Thoracic aorta (tissue), 2 donors: ENCODE measurements around the gene ZSWIM4. TPM values are rescaled to one million over a fixed set of nuclear protein-coding genes. Genes with fewer than 3 reads are reported as not detected.
"Not testable (repeated sequence)": the region's sequence is repeated elsewhere in the genome, so short reads cannot be mapped to it uniquely, and the experiment has no call there.

Source experiments
- ATAC-seq: fragments of 150-250 bp; one replicate; pipeline ENCODE4 v1.8.0; 2017; ENCODE audit warnings: low read depth; ENCODE audit not compliant: insufficient number of reproducible peaks, low FRiP score
- DNase-seq: peaks from one replicate; pipeline ENCODE4 v3.0.0-alpha.2; 2020; ENCODE audit warnings: low spot score
- H3K27ac ChIP-seq, 2 donors: fragments of 200-600 bp; sonication (generic); 1 replicate in 1 of 2; 2 replicates in 1 of 2; pipeline ENCODE4 v1.5.1; 2016; ENCODE audit warnings: mild to moderate bottlenecking in 2 of 2, moderate library complexity in 2 of 2
- H3K27me3 ChIP-seq: fragments of 200-600 bp; sonication (generic); replicated peaks from 2 replicates; pipeline ENCODE4 v1.6.0; 2016; ENCODE audit warnings: mild to moderate bottlenecking; ENCODE audit not compliant: insufficient read depth
- H3K36me3 ChIP-seq: fragments of 200-600 bp; sonication (generic); one replicate; pipeline ENCODE4 v1.5.1; 2016
- H3K4me1 ChIP-seq, 2 donors: fragments of 200-600 bp; sonication (generic); 1 replicate in 1 of 2; 2 replicates in 1 of 2; pipeline versions ENCODE4 v1.5.1 to v1.6.0; 2016; ENCODE audit warnings: low read depth in 2 of 2, mild to moderate bottlenecking in 1 of 2; ENCODE audit not compliant: control insufficient read depth in 1 of 2
- H3K4me3 ChIP-seq: fragments of 200-600 bp; sonication (generic); 2 replicates; pipeline ENCODE4 v1.5.1; 2016; ENCODE audit warnings: mild to moderate bottlenecking
- H3K9me3 ChIP-seq: fragments of 200-600 bp; sonication (generic); 2 replicates; pipeline ENCODE4 v1.5.1; 2016
- total RNA-seq, 2 donors: library from RNA; depleted of rRNA; stranded (reverse); fragments of >200 nt; gene quantifications; one replicate each; pipeline versions ENCODE4 v1.1.0 to v1.2.3, GENCODE V29; 2016
- TF ChIP-seq, protein P1 (sequence below): fragments of 200-600 bp; sonication (generic); IDR thresholded peaks from one replicate; pipeline ENCODE4 v1.5.1; 2019; ENCODE audit warnings: antibody characterized with exemption

Gene ZSWIM4
- 10 to 100 TPM in 1 of 2 donors, 1 to 10 TPM in 1; 9.5 to 11.8 TPM for total RNA-seq

DNA sequence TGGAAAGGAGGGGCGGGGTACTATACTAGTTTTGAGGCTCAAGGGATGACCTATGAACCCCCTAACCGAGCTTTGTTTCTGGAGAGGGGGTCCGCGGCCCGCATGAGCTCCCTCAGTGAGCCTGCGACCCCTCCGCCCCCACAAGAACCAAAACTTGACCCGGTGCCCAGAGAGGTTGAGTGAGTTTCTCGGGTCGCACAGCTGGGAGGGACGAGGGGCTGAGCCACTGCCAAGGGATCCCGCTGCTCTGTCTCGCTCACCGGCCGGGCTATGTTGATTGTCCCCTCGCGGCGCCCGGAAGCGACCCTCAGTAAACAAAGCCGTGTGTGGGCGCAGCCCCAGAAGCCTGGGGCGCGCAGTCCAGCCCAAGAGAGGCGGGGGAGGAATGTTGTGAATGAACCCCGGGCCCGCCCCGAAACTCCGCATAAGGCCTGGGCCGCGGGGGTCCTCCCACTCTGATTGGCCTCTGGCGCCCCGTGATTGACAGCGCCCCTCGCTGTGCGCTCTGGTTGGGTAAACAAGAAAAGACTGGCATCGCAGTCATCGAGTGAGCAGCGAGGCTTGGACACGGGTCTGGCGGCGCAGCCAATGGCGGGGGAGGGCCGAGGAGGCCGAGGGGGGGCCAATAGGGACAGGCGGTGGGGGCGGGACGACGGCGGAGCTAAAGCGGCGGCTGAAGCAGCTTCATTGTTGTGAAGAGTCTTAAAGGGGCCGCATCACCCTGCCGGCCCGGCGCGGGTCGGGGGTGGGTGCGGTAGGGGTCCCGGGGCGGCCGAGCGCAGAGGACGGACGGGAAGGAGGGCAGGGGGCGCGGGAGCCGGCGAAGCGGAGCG, at the start of gene ZSWIM4:
Gene ZSWIM4 (plus strand): TSS at position 687 of the 833 bp plus-strand sequence. CDS start 206 bp downstream, outside the sequence.
- TF ChIP-seq, protein P1, sequence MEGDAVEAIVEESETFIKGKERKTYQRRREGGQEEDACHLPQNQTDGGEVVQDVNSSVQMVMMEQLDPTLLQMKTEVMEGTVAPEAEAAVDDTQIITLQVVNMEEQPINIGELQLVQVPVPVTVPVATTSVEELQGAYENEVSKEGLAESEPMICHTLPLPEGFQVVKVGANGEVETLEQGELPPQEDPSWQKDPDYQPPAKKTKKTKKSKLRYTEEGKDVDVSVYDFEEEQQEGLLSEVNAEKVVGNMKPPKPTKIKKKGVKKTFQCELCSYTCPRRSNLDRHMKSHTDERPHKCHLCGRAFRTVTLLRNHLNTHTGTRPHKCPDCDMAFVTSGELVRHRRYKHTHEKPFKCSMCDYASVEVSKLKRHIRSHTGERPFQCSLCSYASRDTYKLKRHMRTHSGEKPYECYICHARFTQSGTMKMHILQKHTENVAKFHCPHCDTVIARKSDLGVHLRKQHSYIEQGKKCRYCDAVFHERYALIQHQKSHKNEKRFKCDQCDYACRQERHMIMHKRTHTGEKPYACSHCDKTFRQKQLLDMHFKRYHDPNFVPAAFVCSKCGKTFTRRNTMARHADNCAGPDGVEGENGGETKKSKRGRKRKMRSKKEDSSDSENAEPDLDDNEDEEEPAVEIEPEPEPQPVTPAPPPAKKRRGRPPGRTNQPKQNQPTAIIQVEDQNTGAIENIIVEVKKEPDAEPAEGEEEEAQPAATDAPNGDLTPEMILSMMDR, result no peak
- DNase-seq, result peak; percentile 98
- no peaks in the 10 kb centered on the region for H3K27me3 ChIP-seq
- no peaks in the 10 kb centered on the region for H3K36me3 ChIP-seq
- H3K9me3 ChIP-seq, result no peaks in the 10 kb centered on the region
- peak within 1 kb of the TSS; percentile 99 for H3K4me3 ChIP-seq
- peak; percentile 87 for ATAC-seq
- peaks cover 16 to 38% of the 10 kb centered on the region in 2 donors for H3K4me1 ChIP-seq
- H3K27ac ChIP-seq, result peak within 1 kb of the TSS; percentile 91 to 100

DNA sequence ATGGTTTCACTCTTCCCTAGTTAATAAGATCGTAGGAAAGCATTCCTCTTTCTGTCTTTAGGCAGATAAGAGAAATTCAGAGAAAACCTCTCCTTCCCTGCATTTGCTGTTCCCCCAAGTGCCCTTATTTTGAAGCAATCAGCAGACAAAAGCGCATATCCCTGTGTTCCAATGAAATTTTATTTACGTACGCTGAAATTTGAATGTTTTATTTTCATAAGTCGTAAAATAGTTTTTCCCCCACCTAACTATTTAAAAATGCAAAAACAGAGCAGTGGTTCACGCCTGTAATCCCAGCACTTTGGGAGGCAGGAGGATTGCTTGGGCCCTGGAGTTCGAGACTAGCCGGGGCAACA, 48.2 kb upstream of the ZSWIM4 start:
- H3K4me3 ChIP-seq, result peak overlapping the region; percentile 90
- H3K27me3 ChIP-seq, result no peaks in the 10 kb centered on the region
- ATAC-seq (no peak), DNase-seq (no peak)
- H3K36me3 ChIP-seq, result peaks cover under 1% of the 10 kb centered on the region
- no peaks in the 10 kb centered on the region for H3K9me3 ChIP-seq
- H3K27ac ChIP-seq, result peak overlapping the region; percentile 13 to 89
- H3K4me1 ChIP-seq, result peaks cover 5 to 12% of the 10 kb centered on the region in 2 donors
- TF ChIP-seq, protein P1, result no peak

DNA sequence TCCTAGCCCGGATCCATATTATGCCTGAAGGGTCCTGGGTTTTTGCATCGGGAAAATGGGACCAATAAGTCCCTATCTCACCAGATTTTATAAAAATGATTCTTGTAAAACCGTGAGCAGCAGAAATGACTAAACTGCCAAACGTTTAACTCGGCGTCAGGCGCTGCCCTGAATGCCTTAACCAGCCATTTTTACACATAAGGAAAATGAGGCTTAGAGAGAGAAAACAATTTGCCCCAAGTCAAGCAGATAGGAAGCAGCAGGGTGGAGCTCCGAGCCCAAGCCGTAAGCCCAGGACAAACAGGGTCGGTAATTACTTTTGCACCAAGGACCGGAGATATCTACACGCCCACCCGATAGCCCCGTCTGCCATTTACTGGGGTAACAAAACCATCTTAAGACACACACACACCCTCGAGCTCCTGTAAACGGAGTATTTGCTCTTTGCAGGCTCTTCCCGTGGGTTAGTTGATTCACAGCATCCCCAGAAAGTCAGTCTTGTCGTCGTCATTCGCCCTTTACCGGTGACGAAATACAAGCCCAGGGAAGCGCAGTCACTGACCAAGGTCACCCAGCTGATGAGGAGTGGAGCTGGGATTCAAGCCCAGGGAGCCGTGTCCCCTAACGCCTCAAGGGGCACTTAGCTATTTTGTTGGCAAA, 46.9 kb upstream of the ZSWIM4 start:
- DNase-seq, result no peak
- TF ChIP-seq, protein P1, result no peak
- H3K4me3 ChIP-seq, result peak overlapping the region; percentile 90
- peaks cover 5 to 12% of the 10 kb centered on the region in 2 donors for H3K4me1 ChIP-seq
- peak overlapping the region; percentile 66 to 89 for H3K27ac ChIP-seq
- ATAC-seq, result no peak
- H3K27me3 ChIP-seq, result no peaks in the 10 kb centered on the region
- H3K9me3 ChIP-seq, result no peaks in the 10 kb centered on the region
- H3K36me3 ChIP-seq, result peaks cover 11% of the 10 kb centered on the region

DNA sequence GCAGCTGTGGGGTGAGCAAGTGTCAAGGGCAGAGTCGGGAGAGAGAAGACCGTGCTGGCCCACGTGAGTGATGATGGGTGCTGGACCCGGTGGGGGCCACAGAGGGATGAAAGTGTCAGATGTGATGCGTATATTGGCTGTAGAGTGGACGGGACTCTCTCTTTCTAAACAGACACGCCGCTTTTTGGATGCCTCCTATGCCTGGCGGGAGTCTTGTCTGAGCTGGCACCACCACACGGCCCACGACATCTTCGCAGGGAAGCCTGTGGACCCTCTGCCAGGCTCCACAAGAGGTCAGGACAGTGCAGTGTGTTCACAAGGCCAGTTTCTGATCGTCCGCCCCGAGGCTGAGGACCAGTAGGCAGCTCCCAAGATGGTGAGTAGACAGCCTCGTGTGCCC, 43.8 kb upstream of the ZSWIM4 start:
- peaks cover 41% of the 10 kb centered on the region for H3K36me3 ChIP-seq
- TF ChIP-seq, protein P1, result no peak
- peaks cover 5 to 12% of the 10 kb centered on the region in 2 donors for H3K4me1 ChIP-seq
- ATAC-seq (no peak), DNase-seq (no peak)
- H3K27me3 ChIP-seq, result no peaks in the 10 kb centered on the region
- no peak overlapping the region for H3K27ac ChIP-seq
- H3K9me3 ChIP-seq, result no peaks in the 10 kb centered on the region
- no peak overlapping the region for H3K4me3 ChIP-seq

DNA sequence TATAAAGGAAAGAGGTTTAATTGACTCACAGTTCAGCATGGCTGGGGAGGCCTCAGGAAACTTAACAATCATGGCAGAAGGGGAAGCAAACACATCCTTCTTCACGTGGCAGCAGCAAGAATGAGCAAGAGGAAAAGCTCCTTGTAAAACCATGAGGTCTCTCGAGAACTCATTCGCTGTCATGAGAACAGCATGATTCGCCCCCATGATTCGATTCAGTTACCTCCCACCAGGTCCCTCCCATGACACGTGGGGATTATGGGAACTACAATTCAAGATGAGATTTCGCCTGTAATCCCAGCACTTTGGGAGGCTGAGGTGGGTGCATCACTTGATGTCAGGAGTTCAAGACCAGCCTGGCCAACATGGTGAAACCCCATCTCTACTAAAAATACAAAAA, 41.6 kb upstream of the ZSWIM4 start:
- ATAC-seq, H3K4me3 ChIP-seq, DNase-seq, H3K27ac ChIP-seq, H3K9me3 ChIP-seq, H3K27me3 ChIP-seq, H3K4me1 ChIP-seq: not testable (repeated sequence)
- H3K36me3 ChIP-seq, result peaks cover 61% of the 10 kb centered on the region
